Measurements from ENCODE around the gene GPR62.
"Not testable (repeated sequence)": the region's sequence is repeated elsewhere in the genome, so short reads cannot be mapped to it uniquely, and the experiment has no call there.

Gene GPR62, protein sequence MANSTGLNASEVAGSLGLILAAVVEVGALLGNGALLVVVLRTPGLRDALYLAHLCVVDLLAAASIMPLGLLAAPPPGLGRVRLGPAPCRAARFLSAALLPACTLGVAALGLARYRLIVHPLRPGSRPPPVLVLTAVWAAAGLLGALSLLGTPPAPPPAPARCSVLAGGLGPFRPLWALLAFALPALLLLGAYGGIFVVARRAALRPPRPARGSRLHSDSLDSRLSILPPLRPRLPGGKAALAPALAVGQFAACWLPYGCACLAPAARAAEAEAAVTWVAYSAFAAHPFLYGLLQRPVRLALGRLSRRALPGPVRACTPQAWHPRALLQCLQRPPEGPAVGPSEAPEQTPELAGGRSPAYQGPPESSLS

DNA sequence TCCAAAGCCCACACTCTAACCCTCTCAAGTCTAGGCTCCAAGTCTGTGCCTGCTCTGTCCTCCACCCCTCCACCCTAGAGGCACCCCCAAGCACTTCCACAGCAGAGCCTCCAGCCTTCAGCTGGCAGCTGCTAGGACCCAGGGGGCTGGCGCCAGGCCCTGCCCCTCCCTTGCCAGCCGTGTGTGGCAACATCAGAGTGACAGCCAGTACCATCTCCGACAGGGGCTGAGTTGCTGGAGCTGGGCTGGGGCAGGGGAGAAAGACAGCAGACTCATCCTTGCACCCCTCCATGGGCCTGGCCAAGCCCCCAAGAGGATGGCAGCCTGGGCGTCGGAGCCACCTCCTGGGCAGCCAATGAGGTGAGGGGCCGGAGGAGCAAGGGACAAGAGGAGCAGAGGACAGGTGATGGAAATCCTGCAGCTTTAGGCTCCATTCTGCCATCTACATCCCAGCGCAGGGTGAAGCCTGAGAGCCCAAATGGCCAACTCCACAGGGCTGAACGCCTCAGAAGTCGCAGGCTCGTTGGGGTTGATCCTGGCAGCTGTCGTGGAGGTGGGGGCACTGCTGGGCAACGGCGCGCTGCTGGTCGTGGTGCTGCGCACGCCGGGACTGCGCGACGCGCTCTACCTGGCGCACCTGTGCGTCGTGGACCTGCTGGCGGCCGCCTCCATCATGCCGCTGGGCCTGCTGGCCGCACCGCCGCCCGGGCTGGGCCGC lies at the start of gene GPR62:
TSS of gene GPR62 (plus strand) at position 207 of the 718 bp plus-strand sequence. CDS start at position 479, 272 bp downstream.
- DNase-seq, result no peak

DNA sequence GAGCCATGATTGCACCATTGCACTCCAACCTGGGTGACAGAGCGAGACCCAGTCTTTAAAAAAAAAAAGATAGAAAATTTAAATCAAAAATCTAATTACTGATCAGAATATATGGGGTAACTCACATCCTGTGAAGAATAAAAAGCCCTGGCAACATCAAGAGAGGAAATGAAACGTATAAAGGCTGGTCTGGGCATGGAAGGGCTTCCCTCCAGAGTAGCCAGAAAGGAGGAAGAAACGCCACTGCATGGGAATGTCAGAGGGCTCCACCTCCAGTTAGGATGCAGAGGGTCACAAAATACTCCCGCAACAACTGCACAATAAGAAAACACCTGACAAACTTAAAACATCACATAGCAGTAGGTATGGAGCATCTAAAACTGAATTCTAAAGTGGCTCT lies 47.2 kb upstream of the GPR62 start:
- no peak for DNase-seq

- no peak for DNase-seq
Observed at GRCh38 chr3:51916418-51916817, 38.8 kb upstream of the GPR62 start.

DNA sequence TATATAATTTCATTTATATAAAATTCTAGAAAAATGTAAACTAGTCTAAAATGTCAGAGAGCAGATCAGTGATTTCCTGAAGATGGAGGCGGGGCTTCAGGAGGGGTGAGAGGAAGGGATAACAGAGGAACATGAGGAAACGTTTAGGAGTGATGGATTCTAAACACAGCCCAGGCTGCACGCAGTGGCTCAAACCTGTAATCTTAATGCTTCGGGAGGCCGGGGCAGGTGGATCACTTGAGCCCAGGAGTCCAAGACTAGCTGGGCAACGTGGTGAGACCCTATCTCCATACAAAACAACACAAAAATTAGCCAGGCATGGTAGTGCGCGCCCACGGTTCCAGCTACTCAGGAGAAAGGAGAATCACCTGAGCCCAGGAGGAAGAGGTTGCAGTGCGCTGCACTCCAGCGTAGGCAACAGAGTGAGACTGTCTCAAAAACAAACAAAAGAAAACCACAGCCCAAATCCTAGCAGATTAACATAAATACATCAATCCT lies 34.1 kb upstream of the GPR62 start:
- no peak for DNase-seq

- no peak for DNase-seq
Observed at GRCh38 chr3:51927061-51927977, 27.9 kb upstream of the GPR62 start.

DNA sequence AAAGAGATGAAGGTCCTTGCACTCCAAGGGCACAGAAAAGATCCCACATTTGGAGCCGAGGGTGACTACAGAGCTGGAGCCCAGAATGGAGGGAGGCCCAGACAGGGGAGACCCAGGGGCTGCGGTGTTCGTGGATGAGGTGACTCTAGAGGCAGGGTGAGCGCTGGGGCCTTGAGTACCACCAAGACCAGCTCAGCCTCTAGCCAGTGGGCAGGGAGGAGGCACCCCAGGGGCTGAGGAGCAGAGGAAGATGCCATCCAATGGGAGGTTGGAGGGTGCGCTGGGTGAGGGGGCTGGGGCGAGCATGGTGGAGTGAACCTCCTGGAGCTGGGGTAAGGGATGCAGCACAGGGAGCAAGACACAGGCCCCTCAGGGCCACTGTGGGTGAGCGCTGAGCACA lies 26.7 kb upstream of the GPR62 start:
- DNase-seq, result no peak

- DNase-seq, result not testable (repeated sequence)
Observed at GRCh38 chr3:51928981-51929380, 26.2 kb upstream of the GPR62 start.

GRCh38 chr3:51929420-51930003 lies 25.7 kb upstream of the GPR62 start:
- DNase-seq, result peak; percentile 46 to 47

GRCh38 chr3:51930439-51930838 lies 24.7 kb upstream of the GPR62 start:
- no peak for DNase-seq

GRCh38 chr3:51931756-51932155 lies 23.4 kb upstream of the GPR62 start:
- DNase-seq, result no peak

DNA sequence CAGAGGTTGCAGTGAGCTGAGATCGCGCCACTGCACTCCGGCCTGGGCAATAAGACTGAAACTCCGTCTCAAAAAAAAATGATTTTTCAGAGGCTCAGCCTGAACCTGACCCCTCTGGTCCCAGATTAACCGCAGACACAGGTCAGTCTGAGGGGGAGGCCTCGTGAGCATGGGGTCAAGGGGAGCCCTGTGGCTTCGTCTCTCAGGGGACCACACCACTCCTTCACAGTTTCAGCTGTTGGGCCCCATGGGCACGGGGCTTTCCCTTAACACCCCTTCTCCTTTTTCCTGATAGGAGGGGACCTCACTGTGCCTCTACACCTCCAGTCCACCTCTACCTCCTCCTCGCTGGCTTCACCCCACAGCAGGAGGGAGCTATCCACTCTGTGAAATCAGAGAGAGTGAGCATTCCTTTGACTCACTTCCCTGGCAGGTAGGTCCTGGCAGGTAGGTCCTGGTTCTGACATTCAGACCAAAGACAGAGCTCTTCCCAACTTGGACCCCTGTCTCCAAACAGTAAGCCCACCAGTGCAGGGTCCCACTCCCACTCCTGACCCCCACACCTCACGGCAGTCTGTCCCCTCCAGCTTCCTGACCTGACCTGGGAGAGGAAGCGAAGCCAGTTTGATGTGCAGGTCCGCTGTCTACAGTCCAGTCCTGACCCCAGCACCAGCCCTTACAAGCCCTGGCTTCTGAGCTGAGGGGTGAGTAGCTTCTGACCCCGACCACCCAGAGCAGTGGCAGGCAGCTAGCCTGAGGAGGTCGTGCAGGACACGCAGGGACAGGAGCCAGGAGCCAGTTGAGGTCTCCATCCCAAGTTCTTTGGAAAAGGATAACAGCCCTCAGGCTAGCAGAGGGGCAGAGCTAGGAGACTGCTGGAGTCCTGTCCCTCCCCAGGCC lies 22.5 kb upstream of the GPR62 start:
- no peak for DNase-seq

DNA sequence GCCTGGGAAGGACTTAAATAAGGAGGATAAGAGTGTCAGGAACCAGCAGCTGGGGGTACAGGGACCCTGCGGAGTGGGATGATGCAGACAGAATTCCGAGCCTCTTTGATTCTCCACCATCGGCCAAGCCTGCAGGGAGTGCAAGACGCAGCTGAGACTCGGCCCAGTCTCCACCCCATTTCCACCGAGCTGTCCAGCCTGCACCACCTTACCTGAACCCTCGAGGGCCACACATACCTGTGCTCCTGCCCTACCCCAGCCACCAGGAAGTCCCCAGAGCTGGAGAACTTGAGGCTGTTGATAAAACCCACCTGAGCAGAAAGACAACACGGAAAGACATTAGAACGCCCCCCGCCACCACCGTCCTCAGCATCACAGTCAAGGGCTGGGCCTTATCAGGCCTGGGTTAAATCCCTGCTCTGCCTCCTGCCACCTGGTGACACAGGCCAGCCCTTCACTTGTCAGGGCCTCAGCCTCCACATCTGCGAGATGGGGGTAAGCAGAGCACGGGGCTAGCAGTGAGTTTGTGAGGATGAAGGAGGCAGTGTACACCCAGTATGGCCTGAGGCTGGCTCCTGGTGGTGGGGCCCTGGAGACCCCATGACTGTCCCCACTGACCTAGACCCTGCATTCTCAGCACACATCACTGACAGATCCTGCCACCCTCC lies 21.6 kb upstream of the GPR62 start:
- DNase-seq, result no peak

DNA sequence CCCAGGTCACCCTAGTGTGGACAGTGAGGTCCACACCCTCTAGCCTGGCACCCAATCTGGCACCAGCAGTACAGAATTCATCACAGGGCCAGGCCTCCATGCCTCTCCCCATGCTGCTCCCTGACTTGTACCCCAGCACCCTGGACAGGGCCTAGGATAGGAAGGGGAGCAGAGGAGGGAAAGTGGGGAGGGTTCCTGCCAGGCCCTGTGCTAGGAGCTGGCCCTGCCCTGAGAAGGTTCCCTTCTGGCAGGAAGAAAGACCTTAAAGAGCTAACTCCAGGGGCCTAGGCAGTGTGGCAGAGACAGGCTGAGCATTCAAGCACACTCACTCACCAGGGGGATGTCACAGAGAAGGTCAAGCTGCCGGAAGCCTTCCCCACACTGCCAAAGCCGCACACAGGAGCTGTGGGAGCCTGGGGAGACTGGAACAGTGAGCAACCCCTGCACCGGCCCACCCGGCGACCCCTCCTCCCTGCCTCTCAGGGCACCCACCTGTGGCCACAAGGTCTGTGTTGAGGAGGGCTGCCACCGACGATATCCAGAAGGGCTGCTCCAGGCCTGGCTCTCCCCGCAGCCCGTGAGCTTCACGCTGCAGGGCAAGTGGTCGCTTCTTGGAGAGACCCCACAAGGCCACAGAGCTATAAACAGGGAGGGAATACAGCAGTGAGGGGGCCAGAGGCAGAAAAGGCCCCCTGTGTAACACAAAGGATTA lies 20.9 kb upstream of the GPR62 start:
- DNase-seq, result no peak

DNA sequence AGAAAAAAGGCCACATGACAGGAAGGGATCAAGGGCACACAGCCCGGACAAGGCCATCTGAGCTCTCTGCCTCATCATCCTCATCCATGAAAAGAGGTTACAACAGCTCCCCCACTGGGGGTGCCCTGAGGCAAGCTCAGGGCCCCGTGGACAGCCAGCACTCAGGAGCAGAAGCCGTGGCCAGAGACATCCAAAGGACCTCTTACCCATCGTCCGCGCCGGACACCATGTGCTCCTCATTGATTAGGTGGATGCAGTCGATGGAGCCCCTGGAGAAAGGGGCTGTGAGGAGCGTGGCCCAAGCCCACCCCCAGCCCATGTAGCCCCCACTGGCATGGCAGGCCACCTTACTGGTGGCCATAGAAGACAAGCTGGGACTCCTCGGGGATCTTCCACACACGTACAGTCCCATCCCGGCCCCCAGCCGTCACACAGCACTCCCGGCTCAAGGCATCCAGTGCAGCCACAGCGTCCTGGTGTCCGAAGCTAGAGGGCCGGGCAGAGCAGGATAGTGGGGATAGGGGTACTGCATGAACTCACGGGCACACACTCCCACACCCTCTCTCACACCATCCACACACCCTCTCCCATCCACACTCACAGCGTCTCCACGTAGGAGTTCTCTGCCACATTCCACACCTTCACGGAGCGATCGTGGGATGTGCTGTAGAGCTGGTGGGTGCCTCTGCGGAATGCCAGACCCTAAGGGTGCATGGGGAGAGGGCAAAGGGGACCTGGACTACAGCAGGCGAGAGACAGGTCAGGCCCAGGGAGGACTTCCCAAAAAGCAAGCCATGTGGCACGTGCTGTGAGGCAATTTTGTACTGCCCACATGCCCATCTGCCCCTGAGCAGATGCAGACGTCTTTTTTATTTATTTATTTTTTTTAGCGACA lies 19.9 kb upstream of the GPR62 start:
- DNase-seq, result no peak

- DNase-seq, result no peak
Observed at GRCh38 chr3:51935886-51936755, 19.1 kb upstream of the GPR62 start.

DNA sequence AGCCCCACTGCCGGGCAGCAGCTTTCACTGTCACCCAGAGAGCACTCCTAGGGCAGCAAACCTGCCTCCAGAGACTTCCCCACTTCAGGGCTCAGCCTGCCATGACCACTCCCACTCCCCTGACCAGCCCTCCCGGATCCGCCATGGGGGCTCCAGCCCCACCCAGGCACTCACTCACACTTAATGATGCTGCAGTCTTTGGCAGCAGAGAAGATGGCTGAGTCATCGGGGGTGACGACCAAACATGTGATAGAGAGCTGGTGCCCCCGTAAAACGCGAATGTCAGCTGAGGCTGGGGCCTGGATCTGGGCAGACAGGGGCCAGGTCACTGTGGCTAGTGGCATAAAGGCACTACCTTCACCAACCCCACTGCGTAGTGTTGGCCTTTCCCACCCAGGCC lies 18.2 kb upstream of the GPR62 start:
- no peak for DNase-seq

DNA sequence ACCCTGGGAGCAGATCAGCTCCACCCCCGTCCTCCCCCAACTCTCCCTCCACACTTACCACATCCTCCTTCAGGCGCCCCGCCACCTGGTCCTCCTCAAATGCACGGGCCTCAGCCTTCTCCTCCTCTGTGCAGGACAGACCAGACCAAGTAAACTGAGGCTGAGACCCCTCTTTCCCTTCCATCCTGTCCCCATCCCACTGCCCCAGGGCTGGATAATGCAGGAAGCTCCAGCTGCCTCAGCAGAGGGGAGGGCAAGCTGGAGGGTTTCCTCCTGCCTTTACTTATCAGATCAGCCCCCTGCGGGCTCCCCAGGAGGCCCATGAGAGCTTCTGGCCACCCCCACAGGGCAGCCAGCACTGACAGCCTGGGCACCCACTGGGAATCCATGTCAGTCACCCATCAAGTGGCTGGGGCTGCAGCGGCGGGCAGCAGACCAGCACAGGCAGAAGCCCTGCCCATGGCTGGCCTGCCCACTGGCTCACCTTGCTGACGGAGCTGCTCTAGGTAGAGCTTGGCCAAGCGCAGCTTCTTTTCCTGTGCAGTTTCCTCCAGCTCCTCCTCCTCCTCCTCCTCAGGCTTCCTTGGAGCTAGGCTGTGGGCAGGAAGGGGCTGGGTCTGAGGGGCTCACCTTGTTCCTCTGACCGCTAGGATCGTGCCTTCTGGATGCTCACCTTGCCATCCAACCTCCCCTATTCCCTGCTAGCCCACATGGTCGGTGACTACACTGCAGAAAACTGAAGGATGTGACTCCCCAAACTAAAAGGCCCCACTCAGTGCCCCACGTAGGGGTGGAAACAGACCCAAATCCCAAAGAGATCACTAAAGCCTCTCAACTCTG lies 17.4 kb upstream of the GPR62 start:
- no peak for DNase-seq
